SH-SY5Y (cell line): ENCODE data around the gene CNIH3.

Experiments used
- GATA2 ChIP-seq: IDR thresholded peaks from 2 replicates; pipeline ENCODE4 v1.6.1; 2011; ENCODE audit warnings: mild to moderate bottlenecking, low read depth, low read length
- GATA3 ChIP-seq: IDR thresholded peaks from 2 replicates; pipeline ENCODE4 v1.6.1; 2011; ENCODE audit warnings: low read depth, mild to moderate bottlenecking, low read length, moderate library complexity

- TF ChIP-seq GATA2 = no peak
- TF ChIP-seq GATA3 = no peak
Observed at GRCh38 chr1:224612246-224612645, 3.9 kb upstream of the CNIH3 start.
